Coronary artery (tissue), 2 donors: ENCODE data around the gene TEKT2.

Experiments
- DNase-seq: peaks from one replicate; pipeline ENCODE4 v3.0.0-alpha.2; 2017; ENCODE audit warnings: low spot score
- H3K27ac ChIP-seq, 2 donors: fragments of 200-600 bp; sonication (generic); one replicate each; pipeline ENCODE4 v1.5.1; 2016 to 2019
- H3K4me3 ChIP-seq: fragments of 200-600 bp; sonication (generic); 2 replicates; pipeline ENCODE4 v1.5.1; 2016; ENCODE audit warnings: mild to moderate bottlenecking, moderate library complexity
- TF ChIP-seq, protein P1 (sequence below): fragments of 200-600 bp; sonication (generic); IDR thresholded peaks from one replicate; pipeline ENCODE4 v1.5.1; 2019; ENCODE audit warnings: antibody characterized with exemption

TEKT2 gene

DNA sequence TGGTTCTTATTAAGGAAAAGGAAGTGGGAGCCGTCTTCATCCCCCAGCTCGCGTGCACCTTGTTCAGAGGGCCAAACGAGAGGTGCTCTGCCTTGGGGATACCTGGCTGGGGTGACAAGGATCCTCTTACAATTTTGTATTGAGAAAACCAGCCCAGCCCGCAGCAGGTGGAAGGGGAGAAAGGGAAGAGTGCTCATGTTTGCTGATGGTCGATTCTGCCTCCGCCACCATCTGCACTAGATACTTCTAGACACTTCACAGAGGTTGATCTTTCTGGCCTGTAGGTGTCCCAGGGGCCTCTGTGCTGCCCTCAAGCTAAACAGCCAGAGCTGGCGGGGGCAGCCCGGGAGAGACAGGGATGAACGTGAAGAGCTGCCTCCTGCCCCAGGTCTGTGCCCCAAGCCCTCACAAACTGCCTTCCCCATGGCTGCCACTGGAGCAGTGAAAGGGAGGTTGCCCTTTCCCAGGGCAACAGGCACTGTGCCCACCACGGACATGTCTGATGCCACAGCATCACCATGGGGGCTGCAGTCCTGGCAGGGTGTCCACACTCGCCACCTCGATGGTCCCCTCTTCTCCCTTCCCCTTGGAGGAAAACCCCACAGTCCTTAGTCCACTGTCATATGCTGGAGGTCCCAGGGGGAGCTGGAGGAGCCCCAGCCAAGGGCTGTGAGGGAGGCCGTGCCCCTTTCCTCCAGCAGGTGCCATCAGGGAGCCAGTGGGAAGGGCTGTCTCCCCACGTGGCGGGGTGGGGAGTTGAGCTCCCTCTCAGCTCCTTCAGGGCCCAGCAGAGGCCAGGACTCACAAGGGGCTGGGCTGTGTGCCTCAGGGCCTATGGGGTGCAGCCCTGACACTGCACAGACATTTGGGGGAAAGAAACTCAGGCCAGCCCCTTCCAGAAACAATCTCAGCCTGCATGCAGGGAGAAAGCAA, 12.9 kb downstream of the TEKT2 start:
- DNase-seq: peak; percentile 72
- TF ChIP-seq, protein P1, sequence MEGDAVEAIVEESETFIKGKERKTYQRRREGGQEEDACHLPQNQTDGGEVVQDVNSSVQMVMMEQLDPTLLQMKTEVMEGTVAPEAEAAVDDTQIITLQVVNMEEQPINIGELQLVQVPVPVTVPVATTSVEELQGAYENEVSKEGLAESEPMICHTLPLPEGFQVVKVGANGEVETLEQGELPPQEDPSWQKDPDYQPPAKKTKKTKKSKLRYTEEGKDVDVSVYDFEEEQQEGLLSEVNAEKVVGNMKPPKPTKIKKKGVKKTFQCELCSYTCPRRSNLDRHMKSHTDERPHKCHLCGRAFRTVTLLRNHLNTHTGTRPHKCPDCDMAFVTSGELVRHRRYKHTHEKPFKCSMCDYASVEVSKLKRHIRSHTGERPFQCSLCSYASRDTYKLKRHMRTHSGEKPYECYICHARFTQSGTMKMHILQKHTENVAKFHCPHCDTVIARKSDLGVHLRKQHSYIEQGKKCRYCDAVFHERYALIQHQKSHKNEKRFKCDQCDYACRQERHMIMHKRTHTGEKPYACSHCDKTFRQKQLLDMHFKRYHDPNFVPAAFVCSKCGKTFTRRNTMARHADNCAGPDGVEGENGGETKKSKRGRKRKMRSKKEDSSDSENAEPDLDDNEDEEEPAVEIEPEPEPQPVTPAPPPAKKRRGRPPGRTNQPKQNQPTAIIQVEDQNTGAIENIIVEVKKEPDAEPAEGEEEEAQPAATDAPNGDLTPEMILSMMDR: no peak
- Histone ChIP-seq H3K27ac (peak overlapping the region in 1 of 2 donors; percentile 48), H3K4me3 (no peak overlapping the region)

DNA sequence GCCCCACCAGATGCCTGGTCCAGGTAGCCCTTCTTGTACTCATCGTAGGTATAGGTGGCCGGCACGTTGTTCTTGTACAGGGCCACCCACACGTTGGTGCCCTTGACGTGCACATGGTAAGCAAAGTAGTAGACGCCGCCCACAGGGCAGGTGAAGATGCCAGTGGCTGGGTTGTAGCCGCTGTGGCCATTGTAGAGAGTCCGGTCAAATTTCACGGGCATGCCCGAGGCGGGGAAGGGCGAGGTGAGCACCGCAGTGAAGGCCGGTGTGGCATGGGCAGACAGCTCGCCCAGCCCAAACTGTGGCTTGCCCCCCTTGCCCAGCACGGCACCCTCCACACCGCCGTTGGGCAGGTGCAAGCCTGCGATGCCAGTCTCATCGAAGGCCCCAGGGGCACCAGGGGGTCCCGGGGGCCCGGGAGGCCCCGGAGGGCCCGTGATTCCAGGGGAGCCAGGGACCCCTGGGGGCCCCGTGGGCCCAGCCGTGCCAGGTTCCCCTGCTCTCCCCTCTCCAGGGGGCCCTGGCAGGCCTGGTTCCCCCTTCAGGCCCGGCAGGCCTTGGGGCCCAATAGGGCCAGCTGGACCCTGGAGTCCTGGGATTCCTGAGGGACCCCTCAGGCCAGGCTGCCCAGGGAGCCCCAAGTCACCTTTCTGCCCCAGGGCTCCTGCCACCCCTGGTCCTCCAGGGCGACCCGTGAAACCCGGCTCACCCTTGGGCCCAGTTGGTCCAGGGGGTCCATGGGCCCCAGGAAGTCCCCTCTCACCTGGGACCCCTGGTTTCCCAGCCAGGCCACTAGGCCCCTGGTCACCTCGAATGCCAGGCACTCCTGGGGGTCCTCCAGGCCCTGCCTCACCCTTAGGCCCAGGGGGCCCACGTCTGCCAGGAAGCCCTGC, 14.0 kb downstream of the TEKT2 start:
- no peak overlapping the region for H3K4me3 ChIP-seq
- DNase-seq: no peak
- H3K27ac ChIP-seq: no peak overlapping the region
- TF ChIP-seq, protein P1: no peak

DNA sequence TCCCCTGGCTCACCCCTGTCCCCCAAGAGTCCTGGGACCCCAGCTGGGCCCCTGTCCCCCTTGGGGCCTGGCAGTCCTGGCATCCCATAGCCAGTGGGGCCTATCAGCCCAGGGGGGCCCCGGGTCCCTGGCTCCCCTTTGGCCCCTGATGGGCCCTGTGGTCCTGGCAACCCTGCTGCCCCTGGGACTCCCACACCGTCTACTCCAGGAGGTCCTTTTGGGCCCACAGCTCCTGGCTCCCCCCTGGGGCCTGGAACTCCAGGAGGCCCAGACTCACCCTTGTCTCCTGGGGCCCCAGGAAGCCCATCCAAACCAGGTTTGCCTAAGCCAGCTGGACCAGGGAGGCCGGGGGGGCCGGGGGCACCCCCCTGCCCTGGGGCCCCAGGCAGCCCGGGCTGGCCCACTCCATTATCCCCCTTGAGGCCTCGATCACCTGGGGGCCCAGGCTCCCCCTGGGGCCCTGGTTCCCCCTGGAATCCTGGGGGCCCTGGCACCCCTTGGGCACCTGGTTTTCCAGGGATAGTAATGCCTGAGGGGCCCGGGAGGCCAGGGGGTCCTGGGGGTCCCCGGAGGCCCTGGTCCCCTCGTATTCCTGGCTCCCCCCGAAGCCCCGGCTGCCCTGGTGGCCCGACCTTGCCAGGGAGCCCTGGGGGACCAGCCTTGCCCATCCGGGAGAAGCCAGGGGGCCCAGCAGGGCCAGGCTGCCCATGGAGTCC, 14.9 kb downstream of the TEKT2 start:
- Histone ChIP-seq H3K27ac (no peak overlapping the region), H3K4me3 (no peak overlapping the region)
- DNase-seq: no peak
- TF ChIP-seq, protein P1: no peak

DNA sequence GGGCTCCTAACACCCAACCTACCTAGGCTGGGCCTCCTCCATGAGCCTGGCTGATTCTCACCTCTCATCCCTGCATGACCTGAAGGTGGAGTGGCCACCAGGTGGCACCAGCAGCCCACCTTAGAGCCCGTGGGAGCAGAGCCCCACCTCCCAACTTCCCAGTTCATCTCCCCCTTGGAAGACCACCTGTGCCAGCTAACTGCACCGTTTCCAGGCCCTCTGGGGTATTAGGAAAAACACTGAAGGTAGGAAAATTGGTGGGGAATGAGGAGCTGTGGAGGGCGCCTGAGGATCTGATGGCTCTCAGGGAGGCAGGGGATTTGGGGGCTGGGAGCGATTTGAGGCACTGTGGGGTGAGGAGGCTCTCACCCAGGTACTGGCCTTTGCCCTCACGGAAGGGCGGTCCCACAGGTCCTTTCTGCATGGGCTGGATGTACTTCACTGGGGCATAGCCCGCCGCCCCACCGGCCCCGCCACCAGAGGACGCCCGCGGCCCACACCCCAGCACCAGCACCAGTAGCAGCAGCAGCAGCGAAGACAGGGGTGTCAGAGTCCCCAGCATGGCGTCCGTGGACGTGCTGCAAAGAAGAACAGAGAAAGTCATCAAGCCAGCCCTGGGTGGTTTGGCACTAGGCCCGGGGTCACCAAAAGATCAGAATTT, 15.9 kb downstream of the TEKT2 start:
- Histone ChIP-seq H3K27ac (peak overlapping the region in 1 of 2 donors; percentile 17), H3K4me3 (no peak overlapping the region)
- DNase-seq: no peak
- TF ChIP-seq, protein P1: peak; percentile 94

DNA sequence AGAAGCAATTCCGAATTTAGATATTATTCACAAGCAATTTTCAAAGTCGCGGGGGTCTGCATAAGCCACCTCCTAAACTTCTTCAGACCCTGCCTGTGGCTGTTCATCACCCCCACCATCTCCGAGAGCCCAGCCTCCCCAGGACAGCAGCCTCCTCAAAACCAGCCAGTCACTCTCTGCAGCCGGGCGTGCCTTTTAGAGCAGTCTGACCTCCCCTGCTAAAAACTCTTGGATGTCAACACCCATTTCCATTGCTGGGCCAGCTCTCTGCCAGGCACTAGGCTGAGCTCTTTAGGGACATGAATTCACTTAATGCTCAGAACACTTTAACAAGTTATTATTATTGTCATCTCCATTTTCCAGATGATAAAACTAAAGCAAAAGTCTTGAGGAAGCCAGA, 16.5 kb downstream of the TEKT2 start:
- peak overlapping the region in 1 of 2 donors; percentile 17 for H3K27ac ChIP-seq
- TF ChIP-seq, protein P1: no peak
- H3K4me3 ChIP-seq: no peak overlapping the region
- DNase-seq: no peak

DNA sequence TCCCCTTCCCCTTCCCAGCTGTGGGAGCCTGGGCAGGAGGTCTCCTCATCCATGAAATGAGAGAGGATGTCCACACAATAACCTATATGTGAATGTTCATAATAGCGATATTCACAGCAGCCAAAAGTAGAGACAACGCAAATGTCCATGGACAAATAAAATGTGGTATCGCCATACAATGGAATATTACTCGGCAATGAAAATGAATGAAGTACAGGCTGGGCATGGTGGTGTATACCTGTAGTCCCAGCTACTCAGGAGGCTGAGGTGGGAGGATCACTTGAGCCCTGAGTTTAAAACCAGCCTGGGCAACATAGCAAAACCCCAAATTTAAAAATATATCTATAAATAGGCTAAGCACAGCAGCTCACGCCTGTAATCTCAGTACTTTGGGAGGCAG, 17.7 kb downstream of the TEKT2 start:
- no peak for DNase-seq
- H3K4me3 ChIP-seq: no peak overlapping the region
- H3K27ac ChIP-seq: no peak overlapping the region

More for the DNA sequence above, 17.7 kb downstream of the TEKT2 start:
- TF ChIP-seq, protein P1: no peak
